HG03095 (cell line): Measurements from ENCODE around the gene WDFY4.

Experiments used
- ATAC-seq: cut with Tn5 transposase; IDR thresholded peaks from one replicate; pipeline ENCODE4 v1.9.1; 2021; ENCODE audit warnings: moderate library complexity; ENCODE audit not compliant: unreplicated experiment

The WDFY4 gene

GRCh38 chr10:48896756-48897440, 212.2 kb downstream of the WDFY4 start:
- ATAC-seq, result no peak

- no peak for ATAC-seq
These were observed 212.7 kb downstream of the WDFY4 start for GRCh38 chr10:48897441-48897790.

GRCh38 chr10:48898426-48898825, 213.8 kb downstream of the WDFY4 start:
- no peak for ATAC-seq

- ATAC-seq, result no peak
These were observed 215.1 kb downstream of the WDFY4 start for GRCh38 chr10:48899781-48900180.

GRCh38 chr10:48900371-48900801, 215.7 kb downstream of the WDFY4 start:
- no peak for ATAC-seq

GRCh38 chr10:48901319-48901718, 216.6 kb downstream of the WDFY4 start:
- ATAC-seq, result no peak

- ATAC-seq, result no peak
These were observed 217.4 kb downstream of the WDFY4 start for GRCh38 chr10:48902096-48902495.

GRCh38 chr10:48903151-48903550, 218.5 kb downstream of the WDFY4 start:
- no peak for ATAC-seq

- no peak for ATAC-seq
These were observed 220.2 kb downstream of the WDFY4 start for GRCh38 chr10:48904861-48905260.

- ATAC-seq, result no peak
These were observed 220.6 kb downstream of the WDFY4 start for GRCh38 chr10:48905311-48905710.

GRCh38 chr10:48906841-48907240, 222.2 kb downstream of the WDFY4 start:
- ATAC-seq, result no peak

GRCh38 chr10:48907730-48908129, 223.1 kb downstream of the WDFY4 start:
- ATAC-seq, result no peak

- no peak for ATAC-seq
These were observed 225.9 kb downstream of the WDFY4 start for GRCh38 chr10:48910548-48910947.

GRCh38 chr10:48913674-48914073, 229.0 kb downstream of the WDFY4 start:
- no peak for ATAC-seq

GRCh38 chr10:48923748-48924147, 239.1 kb downstream of the WDFY4 start:
- no peak for ATAC-seq

GRCh38 chr10:48924988-48925387, 240.3 kb downstream of the WDFY4 start:
- no peak for ATAC-seq

- ATAC-seq, result no peak
These were observed 241.6 kb downstream of the WDFY4 start for GRCh38 chr10:48926255-48926654.

GRCh38 chr10:48926764-48927540, 242.3 kb downstream of the WDFY4 start:
- ATAC-seq, result no peak

- ATAC-seq, result no peak
These were observed 244.8 kb downstream of the WDFY4 start for GRCh38 chr10:48929413-48929990.

GRCh38 chr10:48931188-48931587, 246.5 kb downstream of the WDFY4 start:
- no peak for ATAC-seq

- no peak for ATAC-seq
These were observed 248.4 kb downstream of the WDFY4 start for GRCh38 chr10:48932831-48933664.
